ENCODE measurements around the gene CHST9. TPM values are rescaled to one million over a fixed set of nuclear protein-coding genes. Genes with fewer than 3 reads are reported as not detected.

Gene CHST9
- polyA plus RNA-seq, 1 donor from 2014 or later: 0.32 TPM

GRCh38 chr18:26943906-26944305 is 241.2 kb downstream of the CHST9 start:
- TF ChIP-seq RAD21 (conservative IDR thresholded peaks at IDR 0.05) (no peak), SMC3 (conservative IDR thresholded peaks at IDR 0.05; ENCODE audit: poor library complexity) (no peak), REST (IDR thresholded peaks at IDR 0.05; ENCODE audit: borderline replicate concordance) (no peak), MXI1 (conservative IDR thresholded peaks at IDR 0.05; ENCODE audit: poor library complexity, severe bottlenecking) (no peak), EP300 (conservative IDR thresholded peaks at IDR 0.05; ENCODE audit: poor library complexity, severe bottlenecking) (no peak), TAF1 (IDR thresholded peaks at IDR 0.05; ENCODE audit: low read depth) (no peak), CTCF (IDR thresholded peaks at IDR 0.05; ENCODE audit: poor library complexity, severe bottlenecking) (no peak), POLR2AphosphoS5 (IDR thresholded peaks at IDR 0.05) (no peak), EZH2 (IDR thresholded peaks at IDR 0.05; ENCODE audit: borderline replicate concordance, insufficient read depth, low read length, poor library complexity, severe bottlenecking) (no peak)
- Histone ChIP-seq H3K27me3 (ENCODE audit: insufficient read depth, low read depth, low read length) (no peaks in the 10 kb centered on the region), H3K9me2 (ENCODE audit: insufficient read depth, low read length) (no peaks in the 10 kb centered on the region), H3K36me3 (ENCODE audit: insufficient read depth, low read length) (no peaks in the 10 kb centered on the region), H3K27ac (ENCODE audit: low read length) (no peak overlapping the region), H3F3A (ENCODE audit: insufficient read depth, low read length, poor library complexity, severe bottlenecking) (no peaks in the 10 kb centered on the region), H3K79me2 (replicated peaks; ENCODE audit: insufficient read depth, low read length) (no peaks in the 10 kb centered on the region), H4K20me1 (ENCODE audit: insufficient read depth) (no peaks in the 10 kb centered on the region), H3K9me3 (ENCODE audit: low read length) (no peaks in the 10 kb centered on the region), H2AFZ (ENCODE audit: low read depth, low read length) (no peak overlapping the region), H3K4me3 (ENCODE audit: low read length) (no peak overlapping the region), H3K4me2 (ENCODE audit: low read length) (no peak overlapping the region), H3K9ac (ENCODE audit: low read length) (no peak overlapping the region)

GRCh38 chr18:26941584-26941983 is 243.5 kb downstream of the CHST9 start:
- TF ChIP-seq EZH2 (IDR thresholded peaks at IDR 0.05; ENCODE audit: borderline replicate concordance, insufficient read depth, low read length, poor library complexity, severe bottlenecking) (no peak), CTCF (IDR thresholded peaks at IDR 0.05; ENCODE audit: poor library complexity, severe bottlenecking) (no peak), EP300 (conservative IDR thresholded peaks at IDR 0.05; ENCODE audit: poor library complexity, severe bottlenecking) (no peak), TAF1 (IDR thresholded peaks at IDR 0.05; ENCODE audit: low read depth) (no peak), POLR2AphosphoS5 (IDR thresholded peaks at IDR 0.05) (no peak), REST (IDR thresholded peaks at IDR 0.05; ENCODE audit: borderline replicate concordance) (no peak), MXI1 (conservative IDR thresholded peaks at IDR 0.05; ENCODE audit: poor library complexity, severe bottlenecking) (no peak), SMC3 (conservative IDR thresholded peaks at IDR 0.05; ENCODE audit: poor library complexity) (no peak)
- Histone ChIP-seq H3K9me3 (ENCODE audit: low read length) (no peaks in the 10 kb centered on the region), H3K4me2 (ENCODE audit: low read length) (no peak overlapping the region), H3K36me3 (ENCODE audit: insufficient read depth, low read length) (no peaks in the 10 kb centered on the region), H4K20me1 (ENCODE audit: insufficient read depth) (no peaks in the 10 kb centered on the region), H3K27ac (ENCODE audit: low read length) (no peak overlapping the region), H2AFZ (ENCODE audit: low read depth, low read length) (no peak overlapping the region), H3K4me3 (ENCODE audit: low read length) (no peak overlapping the region), H3K79me2 (replicated peaks; ENCODE audit: insufficient read depth, low read length) (no peaks in the 10 kb centered on the region), H3K9me2 (ENCODE audit: insufficient read depth, low read length) (no peaks in the 10 kb centered on the region), H3K27me3 (ENCODE audit: insufficient read depth, low read depth, low read length) (no peaks in the 10 kb centered on the region), H3F3A (ENCODE audit: insufficient read depth, low read length, poor library complexity, severe bottlenecking) (no peaks in the 10 kb centered on the region), H3K9ac (ENCODE audit: low read length) (no peak overlapping the region)

All from neural cell (in vitro differentiated cells).